ENCODE results near the gene KCNJ15. TPM values are rescaled to one million over a fixed set of nuclear protein-coding genes. Genes with fewer than 3 reads are reported as not detected.

Gene KCNJ15
- total RNA-seq, 1 donor from 2014 or later = 2.1 TPM

GRCh38 chr21:38254970-38255369 lies 1.8 kb upstream of the KCNJ15 start:
- Histone ChIP-seq H3K27me3 (ENCODE audit: control insufficient read depth, insufficient read depth, low read length) (no peaks in the 10 kb centered on the region), H3K4me3 (ENCODE audit: low read depth, low read length) (no peak overlapping the region), H3K36me3 (ENCODE audit: control insufficient read depth, insufficient read depth, low read length) (no peaks in the 10 kb centered on the region)
- FAIRE-seq (no peak), DNase-seq (ENCODE audit: low read depth) (peak; percentile 85)
- no peak for TF ChIP-seq CTCF (IDR thresholded peaks at IDR 0.05; ENCODE audit: insufficient read depth, low read length, severe bottlenecking)

- TF ChIP-seq CTCF (IDR thresholded peaks at IDR 0.05; ENCODE audit: insufficient read depth, low read length, severe bottlenecking) = no peak
- Histone ChIP-seq H3K4me3 (ENCODE audit: low read depth, low read length) (no peak overlapping the region), H3K27me3 (ENCODE audit: control insufficient read depth, insufficient read depth, low read length) (no peaks in the 10 kb centered on the region), H3K36me3 (ENCODE audit: control insufficient read depth, insufficient read depth, low read length) (no peaks in the 10 kb centered on the region)
- FAIRE-seq (no peak), DNase-seq (ENCODE audit: low read depth) (peak; percentile 54)
Observed at GRCh38 chr21:38255571-38256117, 1.1 kb upstream of the KCNJ15 start.

GRCh38 chr21:38257667-38258066 lies 876 bp downstream of the KCNJ15 start:
- DNase-seq (ENCODE audit: low read depth) (no peak), FAIRE-seq (no peak)
- Histone ChIP-seq H3K27me3 (ENCODE audit: control insufficient read depth, insufficient read depth, low read length) (no peaks in the 10 kb centered on the region), H3K36me3 (ENCODE audit: control insufficient read depth, insufficient read depth, low read length) (no peaks in the 10 kb centered on the region), H3K4me3 (ENCODE audit: low read depth, low read length) (peak overlapping the region; percentile 59)
- TF ChIP-seq CTCF (IDR thresholded peaks at IDR 0.05; ENCODE audit: insufficient read depth, low read length, severe bottlenecking) = no peak

- H3K4me3 ChIP-seq (ENCODE audit: low read depth, low read length) = peak overlapping the region; percentile 59
- TF ChIP-seq CTCF (IDR thresholded peaks at IDR 0.05; ENCODE audit: insufficient read depth, low read length, severe bottlenecking) = no peak
- no peak for FAIRE-seq
- peak; percentile 91 for DNase-seq (ENCODE audit: low read depth)
- no peaks in the 10 kb centered on the region for H3K27me3 ChIP-seq (ENCODE audit: control insufficient read depth, insufficient read depth, low read length)
- no peaks in the 10 kb centered on the region for H3K36me3 ChIP-seq (ENCODE audit: control insufficient read depth, insufficient read depth, low read length)
Observed at GRCh38 chr21:38258521-38259485, 2.0 kb downstream of the KCNJ15 start.

- H3K27me3 ChIP-seq (ENCODE audit: control insufficient read depth, insufficient read depth, low read length) = no peaks in the 10 kb centered on the region
- H3K4me3 ChIP-seq (ENCODE audit: low read depth, low read length) = no peak overlapping the region
- no peaks in the 10 kb centered on the region for H3K36me3 ChIP-seq (ENCODE audit: control insufficient read depth, insufficient read depth, low read length)
- no peak for TF ChIP-seq CTCF (IDR thresholded peaks at IDR 0.05; ENCODE audit: insufficient read depth, low read length, severe bottlenecking)
- FAIRE-seq = peak; percentile 32
- no peak for DNase-seq (ENCODE audit: low read depth)
Observed at GRCh38 chr21:38259665-38260064, 2.9 kb downstream of the KCNJ15 start.

All from bronchial epithelial cell (primary cell).